GM18502 (cell line): Measurements from ENCODE around the gene SLA2.
A peak's percentile ranks its signal among the peaks of the same experiment; 100 is the strongest.
"Not testable (repeated sequence)": the region's sequence is repeated elsewhere in the genome, so short reads cannot be mapped to it uniquely, and the experiment has no call there.

ENCODE experiments used
- ATAC-seq: cut with Tn5 transposase; IDR thresholded peaks from one replicate; pipeline ENCODE4 v1.9.1; 2021; ENCODE audit warnings: mild to moderate bottlenecking; ENCODE audit not compliant: unreplicated experiment, poor library complexity

The SLA2 gene

DNA sequence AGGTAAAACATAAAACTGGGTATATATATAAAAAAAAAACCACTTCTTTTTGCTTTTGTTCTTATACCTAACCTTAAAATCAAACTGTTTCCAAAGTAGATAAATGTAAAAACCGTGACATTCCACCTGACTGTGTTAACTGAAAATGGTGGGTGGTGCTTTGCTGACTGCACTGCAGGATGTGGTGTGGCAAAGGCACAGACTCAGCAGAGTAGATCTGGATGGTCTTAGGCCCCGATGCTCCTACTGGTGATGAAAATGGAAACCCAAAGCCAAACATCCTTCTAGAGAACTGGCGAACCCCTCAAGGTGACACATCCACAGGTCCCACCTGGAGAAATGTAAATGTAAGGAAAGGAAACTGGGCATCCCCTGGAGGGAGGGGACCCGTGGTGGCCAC, 63.7 kb downstream of the SLA2 start:
- ATAC-seq = no peak

- no peak for ATAC-seq
Observed at GRCh38 chr20:36579996-36580545, 65.9 kb downstream of the SLA2 start.

GRCh38 chr20:36578356-36579041, 67.5 kb downstream of the SLA2 start:
- no peak for ATAC-seq

GRCh38 chr20:36576081-36576445, 69.9 kb downstream of the SLA2 start:
- no peak for ATAC-seq

DNA sequence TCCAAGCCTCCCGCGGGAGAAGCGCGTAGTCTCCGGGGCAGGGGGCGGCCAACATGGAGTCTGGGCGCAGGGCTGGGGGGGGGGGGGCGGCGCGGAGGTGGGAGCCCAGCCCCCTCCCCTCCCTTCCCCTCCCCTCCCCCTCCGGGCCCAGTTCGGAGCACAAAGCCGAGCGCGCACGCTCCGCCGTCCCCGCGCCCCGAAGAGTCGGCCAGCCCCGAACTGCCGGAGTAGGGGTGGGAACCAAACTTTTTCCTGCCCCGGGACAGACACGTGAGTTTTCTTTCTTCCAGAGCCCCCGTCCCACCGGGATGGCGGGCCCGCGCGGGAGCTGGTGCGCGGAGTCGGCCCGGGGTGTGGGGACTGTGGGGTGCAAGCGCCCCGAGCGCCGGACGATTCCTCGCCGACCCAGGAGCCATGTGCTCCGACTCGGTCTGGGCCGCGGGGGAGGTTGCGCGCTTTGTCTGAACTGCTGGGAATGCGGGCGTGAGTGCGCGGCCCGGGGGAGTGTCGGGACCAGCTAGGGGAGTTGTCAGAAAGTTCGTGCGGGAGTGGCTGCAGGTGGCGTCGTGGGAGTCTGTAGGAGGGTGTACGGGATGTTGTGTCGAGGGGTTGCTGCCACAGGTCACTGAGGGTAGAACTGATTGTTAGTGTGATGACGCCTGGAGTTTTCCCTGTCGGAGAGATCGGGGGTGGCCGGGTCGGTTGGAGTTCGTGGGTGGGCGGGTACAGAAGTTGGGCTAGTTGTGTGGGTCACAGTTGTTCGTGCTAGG, 71.4 kb downstream of the SLA2 start:
- ATAC-seq = no peak

- no peak for ATAC-seq
Observed at GRCh38 chr20:36573798-36574365, 72.1 kb downstream of the SLA2 start.

DNA sequence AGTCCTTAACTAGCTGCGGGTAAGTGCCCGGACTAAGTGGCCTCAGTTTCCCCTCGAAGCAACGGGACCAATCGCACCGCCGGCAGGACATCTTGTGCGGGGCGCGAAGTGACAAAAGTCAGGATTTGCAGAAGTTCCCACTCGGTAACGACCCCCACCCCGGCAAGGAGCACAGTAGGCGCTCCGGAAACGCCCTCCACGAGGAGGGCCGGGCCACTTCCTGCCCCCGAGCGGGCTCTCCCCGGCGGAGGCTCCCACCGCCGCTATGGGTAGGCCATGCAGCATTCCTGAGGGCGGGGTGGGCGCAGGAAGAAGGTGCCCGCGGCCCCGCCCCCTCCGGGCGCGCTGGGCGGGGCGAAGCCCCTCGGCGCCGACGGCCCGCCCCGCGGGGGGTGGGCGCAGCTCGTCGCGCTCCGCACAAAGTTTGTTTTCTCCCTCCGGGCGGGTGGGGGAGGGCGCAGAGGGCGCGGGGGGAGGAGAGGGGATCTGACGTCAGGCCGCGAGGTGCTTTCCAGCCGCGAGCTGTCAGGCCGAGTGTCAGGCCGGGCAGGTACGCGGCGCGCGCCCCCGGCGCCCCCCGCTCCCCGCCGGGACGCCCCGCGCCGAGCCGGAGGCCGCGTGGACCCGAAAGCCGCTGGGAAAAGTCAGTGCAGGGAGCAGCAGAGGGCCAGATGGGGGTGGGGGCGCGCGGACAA, 72.7 kb downstream of the SLA2 start, which contains the start of gene TGIF2:
TSS of gene TGIF2 (plus strand) at position 495 of the 695 bp plus-strand sequence. CDS start 5,178 bp downstream, outside the sequence.
- ATAC-seq = peak; percentile 67

- peak; percentile 21 for ATAC-seq
Observed at GRCh38 chr20:36572701-36573102, 73.3 kb downstream of the SLA2 start.

GRCh38 chr20:36571564-36572504, 74.2 kb downstream of the SLA2 start:
- ATAC-seq = no peak

- no peak for ATAC-seq
Observed at GRCh38 chr20:36569847-36570429, 76.1 kb downstream of the SLA2 start.

DNA sequence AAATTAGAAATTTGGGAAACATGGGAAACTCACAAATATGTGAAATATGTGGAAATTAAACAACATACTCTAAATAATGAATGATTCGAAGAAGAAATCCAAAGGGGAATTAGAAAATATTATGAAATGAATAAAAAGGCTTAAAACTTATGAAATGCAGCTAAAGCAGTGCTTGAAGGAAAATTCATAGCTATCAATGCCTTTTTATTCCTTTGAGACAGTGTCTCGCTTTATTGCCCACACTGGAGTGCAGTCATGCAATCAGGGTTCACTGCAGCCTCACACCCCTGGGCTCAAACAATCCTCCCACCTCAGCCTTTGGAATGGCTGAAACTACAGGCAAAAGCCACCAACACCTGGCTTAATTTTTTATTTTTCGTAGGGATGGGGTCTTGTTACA, 80.5 kb downstream of the SLA2 start:
- ATAC-seq = no peak

- not testable (repeated sequence) for ATAC-seq
Observed at GRCh38 chr20:36564726-36565121, 81.3 kb downstream of the SLA2 start.

DNA sequence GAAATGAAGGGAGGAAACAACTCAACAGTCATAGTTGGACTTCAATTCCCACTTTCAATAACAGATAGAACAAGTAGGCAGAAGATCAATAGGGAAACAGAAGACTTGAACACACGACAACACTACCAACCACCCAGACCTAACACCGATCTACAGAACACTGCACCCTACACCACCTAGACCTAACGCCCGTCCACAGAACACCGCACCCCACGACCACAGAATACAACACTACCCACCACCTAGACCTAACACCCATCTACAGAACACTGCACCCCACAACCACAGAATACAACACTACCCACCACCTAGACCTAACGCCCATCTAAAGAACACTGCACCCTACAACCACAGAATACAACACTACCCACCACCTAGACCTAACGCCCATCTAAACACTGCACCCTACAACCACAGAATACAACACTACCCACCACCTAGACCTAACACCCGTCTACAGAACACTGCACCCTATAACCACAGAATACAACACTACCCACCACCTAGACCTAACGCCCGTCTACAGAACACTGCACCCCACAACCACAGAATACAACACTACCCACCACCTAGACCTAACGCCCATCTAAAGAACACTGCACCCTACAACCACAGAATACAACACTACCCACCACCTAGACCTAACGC, 81.8 kb downstream of the SLA2 start:
- ATAC-seq = not testable (repeated sequence)

DNA sequence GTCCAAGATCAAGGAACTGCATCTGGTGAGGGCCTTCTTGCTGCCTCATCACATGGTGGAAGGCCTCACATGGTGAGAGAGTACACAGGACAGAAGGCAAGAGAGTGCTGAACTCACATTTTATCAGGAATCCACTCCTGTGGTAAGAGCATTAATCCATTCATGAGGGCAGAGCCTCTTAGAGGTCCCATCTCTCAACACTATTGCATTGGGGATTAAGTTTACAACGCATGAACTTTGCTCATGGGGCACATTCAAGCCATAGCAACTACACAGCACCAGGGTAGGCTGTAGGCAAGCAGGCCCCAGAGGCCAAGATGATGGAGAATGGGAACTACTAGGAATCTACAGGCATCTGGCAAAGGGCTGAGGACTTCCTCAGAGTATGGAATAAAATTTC, 82.6 kb downstream of the SLA2 start:
- no peak for ATAC-seq

- ATAC-seq = no peak
Observed at GRCh38 chr20:36562724-36563123, 83.3 kb downstream of the SLA2 start.
